ENCODE results near the gene GDPD3. TPM values are rescaled to one million over a fixed set of nuclear protein-coding genes. Genes with fewer than 3 reads are reported as not detected.
A peak's percentile ranks its signal among the peaks of the same experiment; 100 is the strongest.

Gene GDPD3
- polyA plus RNA-seq, 3 donors, result 9.6 TPM; not detected in 2

- DNase-seq, result no peak
These were observed 30.0 kb upstream of the GDPD3 start for GRCh38 chr16:30143347-30143702.

GRCh38 chr16:30142672-30143346, 29.5 kb upstream of the GDPD3 start:
- Mint-ChIP-seq H3K27me3 (ENCODE audit: low read depth in 3 of 3) (peaks cover 0 to 7% (median 0%) of the 10 kb centered on the region in 3 donors), H3K4me1 (peaks cover 55% of the 10 kb centered on the region), H3K9me3 (no peaks in the 10 kb centered on the region), H3K36me3 (no peaks in the 10 kb centered on the region), H3K4me3 (no peak overlapping the region), H3K27ac (peak overlapping the region in 1 of 7 donors; percentile 35)
- H3K9me3 ChIP-seq (replicated peaks in 1 of 2; ENCODE audit: control insufficient read depth in 1 of 2, insufficient read depth in 1 of 2, low read length in 2 of 2), result no peaks in the 10 kb centered on the region
- intact Hi-C loops (cut with micrococcal nuclease), result no loop called here
- H3K4me2 ChIP-seq (replicated peaks; ENCODE audit: extremely low read depth, low read length, poor library complexity, severe bottlenecking), result no peak overlapping the region
- WGBS (ENCODE audit: insufficient coverage), result 90% methylated on average over 2 of the region's 13 CpGs
- H3K79me2 ChIP-seq (ENCODE audit: insufficient read depth, low read length), result no peaks in the 10 kb centered on the region
- TF ChIP-seq CTCF (IDR thresholded peaks at IDR 0.05), result peak; percentile 32
- no peaks in the 10 kb centered on the region for H4K20me1 ChIP-seq (ENCODE audit: insufficient read depth, low read length)
- H3K27ac ChIP-seq (ENCODE audit: low read depth in 1 of 2, low read length in 2 of 2), result no peak overlapping the region
- peaks cover 44 to 45% of the 10 kb centered on the region in 2 donors for H3K4me1 ChIP-seq (ENCODE audit: control insufficient read depth in 1 of 2, insufficient read depth in 2 of 2, low read length in 2 of 2)
- H2AFZ ChIP-seq (ENCODE audit: insufficient read depth, low read depth, low read length, poor library complexity, severe bottlenecking), result no peak overlapping the region
- H3K27me3 ChIP-seq (ENCODE audit: control insufficient read depth in 2 of 2, insufficient read depth in 2 of 2, low read length in 2 of 2), result no peaks in the 10 kb centered on the region
- DNase-seq, result peak in 2 of 3 donors; percentile 36 to 49
- no peak overlapping the region for H3K9ac ChIP-seq (ENCODE audit: insufficient read depth, low read length, poor library complexity, severe bottlenecking)
- no peaks in the 10 kb centered on the region for H3K36me3 ChIP-seq (replicated peaks in 1 of 2; ENCODE audit: control insufficient read depth in 1 of 2, insufficient read depth in 2 of 2, low read length in 2 of 2)
- no peak overlapping the region for H3K4me3 ChIP-seq (replicated peaks in 1 of 3; ENCODE audit: low read depth in 2 of 3, low read length in 3 of 3)

More at GRCh38 chr16:30143347-30143702, 30.0 kb upstream of the GDPD3 start:
- peaks cover 0 to 7% (median 0%) of the 10 kb centered on the region in 3 donors for H3K27me3 Mint-ChIP-seq (ENCODE audit: low read depth in 3 of 3)
- no CpG with 5 or more reads among the region's 2 CpGs for WGBS (ENCODE audit: insufficient coverage)
- Histone ChIP-seq H3K9ac (ENCODE audit: insufficient read depth, low read length, poor library complexity, severe bottlenecking) (no peak overlapping the region), H4K20me1 (ENCODE audit: insufficient read depth, low read length) (no peaks in the 10 kb centered on the region), H3K36me3 (replicated peaks in 1 of 2; ENCODE audit: control insufficient read depth in 1 of 2, insufficient read depth in 2 of 2, low read length in 2 of 2) (no peaks in the 10 kb centered on the region), H2AFZ (ENCODE audit: insufficient read depth, low read depth, low read length, poor library complexity, severe bottlenecking) (no peak overlapping the region), H3K79me2 (ENCODE audit: insufficient read depth, low read length) (no peaks in the 10 kb centered on the region), H3K27ac (ENCODE audit: low read depth in 1 of 2, low read length in 2 of 2) (no peak overlapping the region), H3K4me3 (replicated peaks in 1 of 3; ENCODE audit: low read depth in 2 of 3, low read length in 3 of 3) (no peak overlapping the region), H3K27me3 (ENCODE audit: control insufficient read depth in 2 of 2, insufficient read depth in 2 of 2, low read length in 2 of 2) (no peaks in the 10 kb centered on the region), H3K4me2 (replicated peaks; ENCODE audit: extremely low read depth, low read length, poor library complexity, severe bottlenecking) (no peak overlapping the region), H3K9me3 (replicated peaks in 1 of 2; ENCODE audit: control insufficient read depth in 1 of 2, insufficient read depth in 1 of 2, low read length in 2 of 2) (no peaks in the 10 kb centered on the region), H3K4me1 (ENCODE audit: control insufficient read depth in 1 of 2, insufficient read depth in 2 of 2, low read length in 2 of 2) (peaks cover 44% of the 10 kb centered on the region in 2 donors)
- no peaks in the 10 kb centered on the region for H3K36me3 Mint-ChIP-seq
- peak; percentile 8 for TF ChIP-seq CTCF (IDR thresholded peaks at IDR 0.05)
- peaks cover 0 to 2% (median 0%) of the 10 kb centered on the region in 7 donors for H3K9me3 Mint-ChIP-seq
- H3K4me1 Mint-ChIP-seq, result peaks cover 54% of the 10 kb centered on the region
- intact Hi-C loops (cut with micrococcal nuclease), result no loop called here
- H3K27ac Mint-ChIP-seq, result no peak overlapping the region
- H3K4me3 Mint-ChIP-seq, result no peak overlapping the region
